ENCODE data around the gene PFN3. TPM values are rescaled to one million over a fixed set of nuclear protein-coding genes. Genes with fewer than 3 reads are reported as not detected.

Gene PFN3
- total RNA-seq, 1 donor from 2014 or later: not detected

GRCh38 chr5:177355868-177356168 is 44.6 kb downstream of the PFN3 start:
- no peak for DNase-seq
- no peak overlapping the region for H3K27ac ChIP-seq (replicated peaks)
- no peaks in the 10 kb centered on the region for H3K9me3 ChIP-seq (replicated peaks)
- no peak overlapping the region for H3K4me3 ChIP-seq
- peaks cover 35% of the 10 kb centered on the region for H3K4me1 ChIP-seq
- intact Hi-C loops (cut with micrococcal nuclease): no loop called here
- H3K36me3 ChIP-seq: no peaks in the 10 kb centered on the region
- TF ChIP-seq CTCF (IDR thresholded peaks at IDR 0.05; ENCODE audit: borderline replicate concordance): no peak
- H3K27me3 ChIP-seq (ENCODE audit: low read depth): peaks cover 11% of the 10 kb centered on the region

- intact Hi-C loops (cut with micrococcal nuclease): no loop called here
- DNase-seq: no peak
- H3K9me3 ChIP-seq (replicated peaks): no peaks in the 10 kb centered on the region
- H3K4me3 ChIP-seq: no peak overlapping the region
- peaks cover 11% of the 10 kb centered on the region for H3K27me3 ChIP-seq (ENCODE audit: low read depth)
- H3K27ac ChIP-seq (replicated peaks): no peak overlapping the region
- no peak for TF ChIP-seq CTCF (IDR thresholded peaks at IDR 0.05; ENCODE audit: borderline replicate concordance)
- H3K36me3 ChIP-seq: no peaks in the 10 kb centered on the region
- peaks cover 40% of the 10 kb centered on the region for H3K4me1 ChIP-seq
These were observed 45.1 kb downstream of the PFN3 start for GRCh38 chr5:177355162-177355867.

DNA sequence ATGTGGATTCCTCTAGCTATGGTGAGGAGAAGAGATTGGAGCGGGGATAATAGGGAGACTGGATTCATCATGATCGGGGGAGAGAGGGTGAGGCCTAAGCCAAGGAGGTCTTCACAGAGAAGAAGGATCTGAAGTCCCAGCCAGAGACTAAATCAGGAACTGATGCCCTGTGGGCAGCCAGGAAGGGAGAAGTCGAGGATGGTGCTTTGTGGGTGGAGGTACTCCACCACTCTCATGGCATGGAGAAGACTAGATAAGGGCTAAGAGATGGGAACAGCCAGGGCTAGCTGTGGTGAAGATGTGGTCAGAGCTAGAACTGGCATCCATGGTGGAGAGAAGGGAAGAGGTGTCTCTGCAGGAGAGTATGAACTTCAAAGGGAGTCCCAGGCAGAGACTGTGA is 45.8 kb downstream of the PFN3 start:
- no peak for DNase-seq
- TF ChIP-seq CTCF (IDR thresholded peaks at IDR 0.05; ENCODE audit: borderline replicate concordance): no peak

DNA sequence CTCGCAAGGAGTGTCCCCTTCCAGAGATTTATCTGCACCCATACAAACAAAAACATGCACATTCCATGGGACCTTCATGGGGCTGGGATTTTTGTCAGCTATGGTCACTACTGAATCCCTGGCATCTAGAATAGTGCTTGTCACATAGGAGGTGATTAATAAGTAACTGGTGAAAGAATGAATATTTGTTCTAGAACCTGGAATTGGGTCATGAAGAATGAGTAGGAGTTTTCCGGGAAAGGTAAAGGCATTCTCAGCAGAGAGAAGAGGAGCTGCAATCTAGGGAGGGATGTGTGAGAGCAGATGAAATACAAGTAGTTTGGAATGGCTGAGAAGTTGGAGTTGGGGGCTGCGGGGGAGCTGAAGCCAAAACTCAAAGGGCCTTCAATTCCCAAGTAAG is 46.2 kb downstream of the PFN3 start:
- intact Hi-C loops (cut with micrococcal nuclease): no loop called here
- peaks cover 11% of the 10 kb centered on the region for H3K27me3 ChIP-seq (ENCODE audit: low read depth)
- no peak overlapping the region for H3K27ac ChIP-seq (replicated peaks)
- peaks cover 6% of the 10 kb centered on the region for H3K36me3 ChIP-seq
- peaks cover 43% of the 10 kb centered on the region for H3K4me1 ChIP-seq
- H3K4me3 ChIP-seq: no peak overlapping the region
- no peak for DNase-seq
- no peak for TF ChIP-seq CTCF (IDR thresholded peaks at IDR 0.05; ENCODE audit: borderline replicate concordance)
- no peaks in the 10 kb centered on the region for H3K9me3 ChIP-seq (replicated peaks)

More for the DNA sequence above, 45.8 kb downstream of the PFN3 start:
- Histone ChIP-seq H3K27ac (replicated peaks) (no peak overlapping the region), H3K9me3 (replicated peaks) (no peaks in the 10 kb centered on the region), H3K27me3 (ENCODE audit: low read depth) (peaks cover 11% of the 10 kb centered on the region), H3K4me1 (peaks cover 43% of the 10 kb centered on the region), H3K36me3 (peaks cover 2% of the 10 kb centered on the region), H3K4me3 (no peak overlapping the region)
- intact Hi-C loops (cut with micrococcal nuclease): no loop called here

- DNase-seq: no peak
- H3K4me1 ChIP-seq: peaks cover 40% of the 10 kb centered on the region
- no peak overlapping the region for H3K27ac ChIP-seq (replicated peaks)
- no peaks in the 10 kb centered on the region for H3K9me3 ChIP-seq (replicated peaks)
- peaks cover 12% of the 10 kb centered on the region for H3K36me3 ChIP-seq
- intact Hi-C loops (cut with micrococcal nuclease): no loop called here
- TF ChIP-seq CTCF (IDR thresholded peaks at IDR 0.05; ENCODE audit: borderline replicate concordance): no peak
- no peak overlapping the region for H3K4me3 ChIP-seq
- H3K27me3 ChIP-seq (ENCODE audit: low read depth): peaks cover 4% of the 10 kb centered on the region
These were observed 47.4 kb downstream of the PFN3 start for GRCh38 chr5:177353093-177353492.

Data from left ventricle myocardium inferior (tissue), 1 donor.